Measurements from ENCODE around the gene SOX6.
"Not testable (repeated sequence)": the region's sequence is repeated elsewhere in the genome, so short reads cannot be mapped to it uniquely, and the experiment has no call there.

- TF ChIP-seq CTCF (IDR thresholded peaks at IDR 0.05; ENCODE audit: low read depth, low read length, poor library complexity, severe bottlenecking); EZH2phosphoT487 (IDR thresholded peaks at IDR 0.05; ENCODE audit: borderline replicate concordance, low read length): not testable (repeated sequence)
Measured at GRCh38 chr11:16141162-16141561, 215.2 kb downstream of the SOX6 start.
